Natural killer cell (primary cell): ENCODE data around the gene KIAA0513. TPM values are rescaled to one million over a fixed set of nuclear protein-coding genes. Genes with fewer than 3 reads are reported as not detected.
A peak's percentile ranks its signal among the peaks of the same experiment; 100 is the strongest.

Experiments
- ATAC-seq, 3 donors: fragments of 150-1000 bp in 2 of 3; fragments of 200-7000 bp in 1 of 3; cut with Tn5 transposase; 1 replicate in 1 of 3; 2 replicates in 2 of 3; pipeline ENCODE4 v1.10.0; 2021; ENCODE audit warnings: mild to moderate bottlenecking in 2 of 3, moderate library complexity in 2 of 3
- DNase-seq, 2 donors: peaks; one replicate each; pipeline versions ENCODE4 v3.0.0 to v3.0.0-alpha.2; 2013 to 2021; ENCODE audit warnings: mixed read lengths in 1 of 2
- H3K27ac ChIP-seq: one replicate; pipeline ENCODE4 v1.5.1; 2013; ENCODE audit warnings: mild to moderate bottlenecking, low read length
- H3K27me3 ChIP-seq: one replicate; pipeline ENCODE4 v1.6.1; 2013; ENCODE audit warnings: low read length; ENCODE audit not compliant: control insufficient read depth, insufficient read depth
- H3K36me3 ChIP-seq: one replicate; pipeline ENCODE4 v1.6.1; 2013; ENCODE audit warnings: low read length; ENCODE audit not compliant: control insufficient read depth, insufficient read depth
- H3K4me1 ChIP-seq: one replicate; pipeline ENCODE4 v1.6.1; 2013; ENCODE audit warnings: low read length; ENCODE audit not compliant: control insufficient read depth, insufficient read depth
- H3K4me3 ChIP-seq: one replicate; pipeline ENCODE4 v1.5.1; 2013; ENCODE audit warnings: low read length
- H3K9me3 ChIP-seq: one replicate; pipeline ENCODE4 v1.6.1; 2013; ENCODE audit warnings: low read length; ENCODE audit not compliant: control insufficient read depth, insufficient read depth
- H3K27ac Mint-ChIP-seq, 2 donors: one replicate each; pipeline ENCODE4 v1.8.0; 2022; ENCODE audit warnings: mild to moderate bottlenecking in 2 of 2, mixed read lengths in 2 of 2, moderate library complexity in 1 of 2
- H3K27me3 Mint-ChIP-seq, 2 donors: one replicate each; pipeline ENCODE4 v1.8.0; 2022; ENCODE audit warnings: low read depth in 2 of 2, mixed read lengths in 2 of 2
- H3K36me3 Mint-ChIP-seq: one replicate; pipeline ENCODE4 v1.8.0; 2022; ENCODE audit warnings: mixed read lengths
- H3K4me1 Mint-ChIP-seq, 2 donors: one replicate each; pipeline ENCODE4 v1.8.0; 2022; ENCODE audit warnings: mixed read lengths in 2 of 2
- H3K4me3 Mint-ChIP-seq: one replicate; pipeline ENCODE4 v1.8.0; 2022; ENCODE audit warnings: mild to moderate bottlenecking, moderate library complexity, mixed read lengths
- H3K9me3 Mint-ChIP-seq, 2 donors: one replicate each; pipeline ENCODE4 v1.8.0; 2022; ENCODE audit warnings: mixed read lengths in 2 of 2
- WGBS: methylation state at CpG from one replicate; pipeline ENCODE4 v1.1.7; 2013; ENCODE audit warnings: missing lambda C conversion rate; ENCODE audit not compliant: insufficient coverage; 5-methylcytosine and 5-hydroxymethylcytosine counted together
- intact Hi-C: fragments of 100-400 bp; cut with micrococcal nuclease; formaldehyde crosslinking; loops from one replicate; pipeline ENCODE4 v1.14.2; 2022
- total RNA-seq, 4 donors: library from RNA; stranded (reverse); fragments of 120-200 nt in 1 of 4; gene quantifications; one replicate each; pipeline versions ENCODE4 v1.2.3 to v1.2.4, GENCODE V29; 2013 to 2022
- TF ChIP-seq, protein P1 (sequence below): fragments of 200-600 bp; IDR thresholded peaks from one replicate; pipeline ENCODE4 v1.8.0; 2022; ENCODE audit warnings: antibody characterized with exemption

Gene KIAA0513
- total RNA-seq, 3 donors from 2014 or later (not counting 1 experiment from before 2014, with no cell fraction given) = 7.9 to 17.7 (median 12.1) TPM

- H3K27ac Mint-ChIP-seq = peak within 1 kb of the TSS in 1 of 2 donors; percentile 89
- Histone ChIP-seq H3K4me1 (peaks cover 30% of the 10 kb centered on the region), H3K27ac (no peak within 1 kb of the TSS), H3K4me3 (no peak within 1 kb of the TSS), H3K27me3 (no peaks in the 10 kb centered on the region), H3K36me3 (no peaks in the 10 kb centered on the region), H3K9me3 (no peaks in the 10 kb centered on the region)
- H3K4me1 Mint-ChIP-seq = peaks cover 27 to 56% of the 10 kb centered on the region in 2 donors
- intact Hi-C loops = no loop called here
- no peak for DNase-seq
- WGBS = 85% methylated on average over 15 of the region's 15 CpGs
- H3K9me3 Mint-ChIP-seq = no peaks in the 10 kb centered on the region
- no peak within 1 kb of the TSS for H3K4me3 Mint-ChIP-seq
- H3K36me3 Mint-ChIP-seq = no peaks in the 10 kb centered on the region
- TF ChIP-seq, protein P1, sequence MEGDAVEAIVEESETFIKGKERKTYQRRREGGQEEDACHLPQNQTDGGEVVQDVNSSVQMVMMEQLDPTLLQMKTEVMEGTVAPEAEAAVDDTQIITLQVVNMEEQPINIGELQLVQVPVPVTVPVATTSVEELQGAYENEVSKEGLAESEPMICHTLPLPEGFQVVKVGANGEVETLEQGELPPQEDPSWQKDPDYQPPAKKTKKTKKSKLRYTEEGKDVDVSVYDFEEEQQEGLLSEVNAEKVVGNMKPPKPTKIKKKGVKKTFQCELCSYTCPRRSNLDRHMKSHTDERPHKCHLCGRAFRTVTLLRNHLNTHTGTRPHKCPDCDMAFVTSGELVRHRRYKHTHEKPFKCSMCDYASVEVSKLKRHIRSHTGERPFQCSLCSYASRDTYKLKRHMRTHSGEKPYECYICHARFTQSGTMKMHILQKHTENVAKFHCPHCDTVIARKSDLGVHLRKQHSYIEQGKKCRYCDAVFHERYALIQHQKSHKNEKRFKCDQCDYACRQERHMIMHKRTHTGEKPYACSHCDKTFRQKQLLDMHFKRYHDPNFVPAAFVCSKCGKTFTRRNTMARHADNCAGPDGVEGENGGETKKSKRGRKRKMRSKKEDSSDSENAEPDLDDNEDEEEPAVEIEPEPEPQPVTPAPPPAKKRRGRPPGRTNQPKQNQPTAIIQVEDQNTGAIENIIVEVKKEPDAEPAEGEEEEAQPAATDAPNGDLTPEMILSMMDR = no peak
- ATAC-seq = no peak
- H3K27me3 Mint-ChIP-seq = no peaks in the 10 kb centered on the region
Measured at GRCh38 chr16:85112364-85112763, 84.8 kb downstream of the KIAA0513 start, which contains the start of gene CIBAR2. Gene CIBAR2 (minus strand): TSS chr16:85112472. CDS start chr16:85112352, 120 bp downstream.

DNA sequence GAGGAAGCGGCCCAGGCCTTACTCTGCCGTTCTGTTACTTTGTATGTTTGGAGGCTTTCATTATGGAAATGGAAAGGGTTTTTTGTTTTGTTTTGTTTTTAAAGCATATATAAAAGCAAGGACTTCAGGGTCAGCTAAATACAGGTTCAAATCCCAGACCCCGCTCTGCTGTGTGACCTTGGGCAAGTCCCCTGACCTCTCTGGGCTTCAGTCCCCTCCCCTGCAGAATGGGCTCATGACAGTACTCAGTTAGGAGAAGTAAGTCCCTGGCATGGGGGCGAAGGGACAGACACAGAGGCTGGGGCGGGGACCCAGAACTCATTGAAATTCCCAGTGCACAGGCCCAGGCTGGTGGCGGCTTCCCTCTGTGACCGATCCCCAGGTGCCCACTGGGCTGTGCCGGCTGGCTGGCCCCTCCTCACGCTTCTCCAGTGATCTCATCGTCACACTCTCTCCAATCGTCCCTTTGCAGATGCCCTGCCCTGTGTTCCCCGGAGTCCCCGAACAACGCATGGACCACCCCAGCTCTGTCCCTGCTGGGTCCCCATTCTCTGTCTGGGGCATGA is 85.7 kb downstream of the KIAA0513 start:
- Mint-ChIP-seq H3K9me3 (no peaks in the 10 kb centered on the region), H3K4me1 (peaks cover 19 to 50% of the 10 kb centered on the region in 2 donors), H3K27ac (peak overlapping the region in 1 of 2 donors; percentile 89), H3K36me3 (no peaks in the 10 kb centered on the region), H3K4me3 (no peak overlapping the region), H3K27me3 (no peaks in the 10 kb centered on the region)
- H3K9me3 ChIP-seq = no peaks in the 10 kb centered on the region
- TF ChIP-seq, protein P1 = no peak
- no peak for ATAC-seq
- no peak for DNase-seq
- peaks cover 27% of the 10 kb centered on the region for H3K4me1 ChIP-seq
- intact Hi-C loops = no loop called here
- no peak overlapping the region for H3K27ac ChIP-seq
- H3K27me3 ChIP-seq = no peaks in the 10 kb centered on the region
- no peaks in the 10 kb centered on the region for H3K36me3 ChIP-seq
- no peak overlapping the region for H3K4me3 ChIP-seq
- WGBS = 95% methylated on average over 14 of the region's 14 CpGs

- intact Hi-C loops = no loop called here
- H3K4me3 Mint-ChIP-seq = no peak overlapping the region
- Histone ChIP-seq H3K4me3 (no peak overlapping the region), H3K36me3 (no peaks in the 10 kb centered on the region), H3K27me3 (no peaks in the 10 kb centered on the region), H3K9me3 (no peaks in the 10 kb centered on the region), H3K27ac (peak overlapping the region; percentile 20), H3K4me1 (peaks cover 27% of the 10 kb centered on the region)
- TF ChIP-seq, protein P1 = no peak
- no peaks in the 10 kb centered on the region for H3K9me3 Mint-ChIP-seq
- 73% methylated on average over 14 of the region's 14 CpGs for WGBS
- no peaks in the 10 kb centered on the region for H3K27me3 Mint-ChIP-seq
- H3K36me3 Mint-ChIP-seq = no peaks in the 10 kb centered on the region
- H3K4me1 Mint-ChIP-seq = peaks cover 18 to 49% of the 10 kb centered on the region in 2 donors
- DNase-seq (no peak), ATAC-seq (no peak)
- peak overlapping the region in 1 of 2 donors; percentile 89 for H3K27ac Mint-ChIP-seq
Measured at GRCh38 chr16:85113913-85114312, 86.3 kb downstream of the KIAA0513 start.
